ENCODE results near the gene SERPINF2.

Gene SERPINF2

GRCh38 chr17:1726626-1727257 lies 15.9 kb upstream of the SERPINF2 start:
- Histone ChIP-seq H3K9me3 (ENCODE audit: control insufficient read depth, insufficient read depth, low read depth, low read length) (no peaks in the 10 kb centered on the region), H3K27ac (ENCODE audit: extremely low read depth, low read depth, low read length) (no peak overlapping the region), H3K36me3 (ENCODE audit: control insufficient read depth in 2 of 2, insufficient read depth in 1 of 2, low read length in 2 of 2) (peaks cover 0 to 34% of the 10 kb centered on the region in 2 experiments; a peak in 2 of 3 replicates), H3K4me3 (ENCODE audit: low read depth, low read length) (no peak overlapping the region), H3K4me1 (ENCODE audit: control insufficient read depth, insufficient read depth, low read length) (no peaks in the 10 kb centered on the region)
- TF ChIP-seq ZNF473 (tag by site-specific recombination; IDR thresholded peaks at IDR 0.05) (no peak), ZNF24 (tag by site-specific recombination; IDR thresholded peaks at IDR 0.05) (no peak), ZNF248 (tag by site-specific recombination; IDR thresholded peaks at IDR 0.05) (no peak), ZNF169 (tag by site-specific recombination; IDR thresholded peaks at IDR 0.05) (no peak), GFI1B (tag by site-specific recombination; IDR thresholded peaks at IDR 0.05) (no peak), ZNF37A (tag by site-specific recombination; IDR thresholded peaks at IDR 0.05) (no peak), ZNF211 (tag by site-specific recombination; IDR thresholded peaks at IDR 0.05; ENCODE audit: low read depth) (no peak), SETDB1 (IDR thresholded peaks at IDR 0.05; ENCODE audit: insufficient read length, low read length) (no peak), ZNF223 (tag by site-specific recombination; IDR thresholded peaks at IDR 0.05) (no peak), ZNF654 (tag by site-specific recombination; IDR thresholded peaks at IDR 0.05; ENCODE audit: low read depth) (no peak)
- ChIA-PET POLR2A (interaction anchor here (0.7 to 2.4 kb wide), 4 partner anchors 10 to 103 kb away, joined by 3 to 8 read pairs (median 4); no protein-coding TSS in a partner anchor), CTCF (interaction anchor here (0.8 to 1.7 kb wide), 3 partner anchors 13 to 78 kb away, joined by 3 to 6 read pairs (median 3); no protein-coding TSS in a partner anchor)

GRCh38 chr17:1727258-1727789 lies 15.3 kb upstream of the SERPINF2 start:
- no peaks in the 10 kb centered on the region for H3K4me1 ChIP-seq (ENCODE audit: control insufficient read depth, insufficient read depth, low read length)
- ChIA-PET CTCF (interaction anchor here (1.7 kb wide), 1 partner anchor 56 kb away, joined by 6 read pairs; no protein-coding TSS in a partner anchor), POLR2A (interaction anchor here (0.7 to 2.4 kb wide), 3 partner anchors 11 to 102 kb away, joined by 3 to 8 read pairs (median 4); no protein-coding TSS in a partner anchor)
- H3K36me3 ChIP-seq (ENCODE audit: control insufficient read depth in 2 of 2, insufficient read depth in 1 of 2, low read length in 2 of 2) = peaks cover 0 to 34% of the 10 kb centered on the region in 2 experiments; a peak in 2 of 3 replicates
- no peaks in the 10 kb centered on the region for H3K9me3 ChIP-seq (ENCODE audit: control insufficient read depth, insufficient read depth, low read depth, low read length)
- TF ChIP-seq ZBTB10 (tag by site-specific recombination; IDR thresholded peaks at IDR 0.05) (no peak), ZNF37A (tag by site-specific recombination; IDR thresholded peaks at IDR 0.05) (no peak)
- no peak overlapping the region for H3K4me3 ChIP-seq (ENCODE audit: low read depth, low read length)
- no peak overlapping the region for H3K27ac ChIP-seq (ENCODE audit: extremely low read depth, low read depth, low read length)

GRCh38 chr17:1727876-1728630 lies 14.6 kb upstream of the SERPINF2 start:
- H3K27ac ChIP-seq (ENCODE audit: extremely low read depth, low read depth, low read length) = no peak overlapping the region
- ChIA-PET CTCF (interaction anchor here (1.1 to 1.7 kb wide), 3 partner anchors 15 to 154 kb away, joined by 3 to 6 read pairs (median 3); no protein-coding TSS in a partner anchor), POLR2A (interaction anchor here (0.8 to 2.4 kb wide), 2 partner anchors 11 to 12 kb away, joined by 6 to 8 read pairs; no protein-coding TSS in a partner anchor)
- no peak overlapping the region for H3K4me3 ChIP-seq (ENCODE audit: low read depth, low read length)
- peaks cover 0 to 37% of the 10 kb centered on the region in 2 experiments; a peak in 2 of 3 replicates for H3K36me3 ChIP-seq (ENCODE audit: control insufficient read depth in 2 of 2, insufficient read depth in 1 of 2, low read length in 2 of 2)
- no peaks in the 10 kb centered on the region for H3K9me3 ChIP-seq (ENCODE audit: control insufficient read depth, insufficient read depth, low read depth, low read length)
- TF ChIP-seq ZSCAN16 (tag by site-specific recombination; IDR thresholded peaks at IDR 0.05) (no peak), KLF7 (tag by site-specific recombination; IDR thresholded peaks at IDR 0.05; ENCODE audit: borderline replicate concordance) (no peak), ZNF416 (tag by site-specific recombination; IDR thresholded peaks at IDR 0.05) (no peak), ZNF112 (tag by site-specific recombination; IDR thresholded peaks at IDR 0.05) (no peak), ZSCAN30 (tag by site-specific recombination; IDR thresholded peaks at IDR 0.05) (no peak), ZNF132 (tag by site-specific recombination; IDR thresholded peaks at IDR 0.05; ENCODE audit: borderline replicate concordance) (no peak), ZNF837 (tag by site-specific recombination; IDR thresholded peaks at IDR 0.05) (no peak)
- no peaks in the 10 kb centered on the region for H3K4me1 ChIP-seq (ENCODE audit: control insufficient read depth, insufficient read depth, low read length)
